Colon (tissue), 2 donors: ENCODE results near the gene EIPR1.
"Not testable (repeated sequence)": the region's sequence is repeated elsewhere in the genome, so short reads cannot be mapped to it uniquely, and the experiment has no call there.

ENCODE experiments used
- FAIRE-seq: peaks from 2 replicates; lab custom pipeline; 2012; peaks lifted over from hg19 to GRCh38; lab: Jason Lieb, UNC
- donor health status: control.
- donor health status: control.

EIPR1 gene

DNA sequence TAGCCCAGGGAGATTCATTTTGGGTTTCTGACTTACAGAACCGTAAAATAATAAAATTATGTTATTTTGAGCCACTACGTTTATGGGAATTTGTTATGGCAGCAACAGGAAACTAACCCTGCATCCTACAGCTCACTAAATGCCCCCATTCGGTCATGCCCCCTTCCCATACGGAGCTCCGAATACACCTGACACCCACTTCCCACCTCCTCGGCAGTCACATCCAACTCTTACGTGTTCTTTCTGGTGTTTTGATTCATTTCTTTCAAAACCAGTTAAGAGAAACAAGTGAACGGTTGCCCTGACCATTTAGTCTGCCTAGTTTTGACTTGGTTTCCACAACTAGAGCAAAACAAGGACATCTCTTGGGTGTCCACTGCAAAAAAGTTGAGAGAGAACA lies 19.7 kb downstream of the EIPR1 start:
- FAIRE-seq: no peak

DNA sequence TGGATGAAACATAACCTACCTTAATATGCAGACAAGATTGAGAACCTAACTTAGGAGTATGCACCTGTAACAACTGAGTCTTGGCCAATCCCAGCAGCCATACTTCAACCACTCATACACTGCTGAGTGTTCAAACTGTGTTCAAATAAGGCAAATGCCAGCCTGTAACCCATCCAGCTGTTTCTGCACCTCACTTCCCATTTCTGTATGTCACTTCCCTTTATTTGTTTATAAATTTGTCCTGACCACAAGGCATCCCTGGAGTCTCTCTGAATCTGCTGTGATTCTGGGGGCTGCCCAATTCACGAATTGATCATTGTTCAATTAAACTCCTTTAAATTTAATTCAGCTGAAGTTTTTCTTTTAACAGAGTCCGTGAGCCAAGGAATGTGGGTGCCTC lies 20.2 kb downstream of the EIPR1 start:
- FAIRE-seq: not testable (repeated sequence)

DNA sequence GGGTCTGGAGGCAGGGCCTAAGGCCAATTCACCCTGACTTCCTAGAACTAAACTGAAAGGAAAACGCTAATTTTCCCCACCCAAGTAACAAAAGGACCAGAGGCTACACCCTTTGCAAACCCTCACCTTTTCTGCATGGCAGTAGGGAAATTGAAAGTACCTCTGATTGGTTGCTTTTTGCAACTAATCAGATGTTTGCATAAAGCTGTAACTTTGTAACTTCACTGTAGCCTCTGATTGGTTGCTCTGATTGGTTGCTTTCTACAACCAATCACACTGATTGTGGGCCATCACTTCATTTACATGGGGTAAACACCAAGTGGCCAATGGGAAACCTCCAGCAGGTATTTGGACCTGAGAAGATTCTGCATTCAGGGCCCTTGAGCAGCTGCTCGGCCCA lies 20.8 kb downstream of the EIPR1 start:
- no peak for FAIRE-seq

DNA sequence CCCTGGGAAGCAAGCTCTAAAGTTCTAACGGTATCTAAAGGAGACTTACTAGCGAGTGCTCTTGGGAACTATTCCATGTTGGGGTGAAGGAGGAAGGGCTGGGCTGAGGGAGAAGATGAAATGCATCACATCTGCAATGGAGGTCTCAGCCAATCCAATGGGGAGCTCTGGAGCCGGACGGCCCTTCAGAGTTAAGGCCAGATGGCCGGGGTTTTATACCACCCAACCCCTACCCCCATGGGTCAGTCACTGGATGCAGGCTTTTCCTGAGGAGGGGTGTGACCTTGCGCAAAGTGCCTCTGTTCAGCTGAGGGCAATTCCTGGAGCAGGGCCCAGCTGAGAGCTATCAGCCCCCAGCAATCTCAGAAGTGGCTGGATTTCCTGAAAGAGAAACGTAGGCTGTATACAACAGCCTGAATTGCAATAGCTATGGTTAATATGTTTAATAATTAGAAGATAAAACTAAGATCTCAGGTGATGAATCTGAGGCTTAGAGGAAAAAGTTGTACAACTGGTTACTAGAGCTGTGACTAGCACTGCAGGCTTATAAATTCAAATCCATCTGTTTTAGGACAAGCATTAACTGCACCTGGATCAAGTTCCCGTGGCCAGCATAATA lies 21.6 kb downstream of the EIPR1 start:
- FAIRE-seq: no peak

DNA sequence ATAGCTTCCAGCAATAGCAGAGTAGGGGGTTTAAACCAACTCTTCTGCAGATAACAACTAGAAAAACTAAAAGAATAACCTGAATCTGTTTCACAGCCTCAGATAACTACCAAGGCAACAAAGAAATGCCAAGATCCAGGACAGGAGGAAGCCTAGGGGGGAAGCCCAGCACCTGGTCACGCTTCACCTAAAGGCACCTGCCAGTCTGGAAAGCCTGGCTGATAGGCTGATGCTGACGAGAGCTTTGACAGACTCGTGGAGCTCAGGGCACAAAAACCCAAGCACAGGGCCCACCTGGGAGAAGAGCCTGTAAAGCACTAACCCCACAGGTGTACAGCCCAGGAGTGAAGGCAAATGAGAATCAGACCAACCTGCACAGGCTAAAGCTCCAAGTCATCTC lies 22.6 kb downstream of the EIPR1 start:
- no peak for FAIRE-seq

DNA sequence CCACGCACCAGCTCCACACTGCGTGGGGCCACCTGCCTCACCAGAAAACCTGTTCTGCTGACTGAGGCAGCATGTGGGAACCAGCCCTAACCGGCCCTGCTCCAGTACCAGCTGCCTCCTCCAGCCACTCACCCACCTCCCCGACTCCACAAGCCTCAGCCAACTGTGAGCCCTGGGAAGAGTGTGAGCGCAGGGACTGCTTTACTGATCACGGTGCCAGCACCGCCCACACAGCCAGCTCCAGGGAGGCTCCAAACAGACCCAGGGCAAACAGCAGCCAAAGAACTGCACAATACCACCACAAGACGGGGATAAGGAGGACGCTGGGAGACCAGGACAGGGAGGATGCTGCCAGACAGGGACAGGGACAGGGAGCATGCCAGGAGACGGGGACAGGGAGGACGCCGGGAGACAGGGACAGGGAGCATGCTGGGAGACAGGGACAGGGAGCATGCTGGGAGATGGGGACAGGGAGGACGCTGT lies 28.4 kb downstream of the EIPR1 start:
- FAIRE-seq: no peak

DNA sequence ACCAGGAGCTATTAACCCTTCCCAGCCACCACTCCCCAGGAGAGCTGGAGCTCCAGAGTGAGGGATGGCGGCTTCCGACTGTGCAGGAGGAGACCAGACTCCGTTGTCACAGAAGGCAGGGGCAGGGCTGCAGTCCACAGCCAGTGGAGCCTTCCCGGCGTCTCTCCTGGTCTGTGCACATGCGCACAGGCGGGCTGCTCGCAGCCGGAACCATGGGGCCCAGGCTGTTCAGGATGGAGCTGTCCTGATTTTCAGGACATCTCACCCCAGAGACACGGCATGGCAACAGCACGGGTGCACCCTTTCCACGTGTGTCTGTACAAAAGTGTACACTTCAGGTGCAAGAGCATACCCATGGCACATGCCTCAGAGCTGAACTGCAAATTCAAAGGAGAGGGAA lies 28.9 kb downstream of the EIPR1 start:
- FAIRE-seq: no peak

DNA sequence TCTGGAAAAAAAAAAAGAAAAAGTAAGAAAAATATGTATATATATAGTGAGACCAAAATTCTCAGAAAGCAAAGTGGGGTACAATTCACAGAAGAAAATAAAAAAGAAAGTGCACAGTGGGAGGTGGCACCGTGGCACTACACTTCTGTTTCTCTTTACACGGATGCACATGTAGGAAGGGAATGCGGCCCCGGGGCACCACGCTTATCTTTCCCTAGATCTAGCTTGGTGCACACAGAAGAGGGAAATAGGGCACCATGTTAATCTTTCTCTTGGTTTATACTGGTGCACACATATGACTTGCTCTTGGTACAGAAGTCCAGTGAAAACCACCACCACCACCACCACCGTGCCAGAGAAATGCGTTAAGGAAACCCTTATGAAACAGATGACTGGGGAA lies 32.0 kb downstream of the EIPR1 start:
- FAIRE-seq: no peak

DNA sequence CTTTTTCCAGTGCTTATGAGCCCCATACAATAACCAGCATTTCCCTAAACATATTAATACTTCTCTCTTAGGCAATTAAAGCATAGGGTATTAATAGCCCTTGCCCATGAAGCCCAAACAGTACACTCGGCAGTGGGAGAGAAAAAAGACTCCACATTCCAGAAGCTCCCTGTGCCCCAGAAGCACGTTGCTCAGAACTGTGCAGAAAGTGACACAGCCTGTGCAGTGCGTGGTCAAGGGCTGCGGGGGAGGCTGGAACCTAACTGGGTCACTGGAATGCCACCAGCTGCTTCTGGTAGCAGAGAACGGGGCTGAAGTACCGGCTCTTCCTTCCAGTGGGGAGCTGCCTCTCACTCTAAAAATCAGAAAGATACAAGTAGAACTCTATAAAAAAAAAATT lies 32.7 kb downstream of the EIPR1 start:
- no peak for FAIRE-seq

DNA sequence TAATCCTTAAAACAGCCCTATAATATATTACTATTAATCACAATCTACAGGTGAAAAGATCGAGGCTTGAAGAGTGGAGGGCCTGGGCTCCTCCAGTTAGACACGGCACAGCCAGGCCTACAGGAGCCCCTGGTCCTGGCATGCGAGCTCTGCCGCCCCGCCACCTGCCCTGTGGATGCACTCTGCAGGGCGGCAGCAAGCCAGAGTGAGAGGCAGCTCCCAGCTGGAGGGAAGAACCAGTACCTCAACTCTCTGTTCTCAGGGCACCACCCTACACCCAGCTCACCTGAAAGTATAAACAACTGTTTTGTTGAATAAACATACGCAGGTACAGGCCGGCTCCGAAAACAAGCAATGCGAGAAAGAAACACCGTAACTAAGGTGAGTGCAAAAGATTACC lies 34.6 kb downstream of the EIPR1 start:
- FAIRE-seq: no peak

DNA sequence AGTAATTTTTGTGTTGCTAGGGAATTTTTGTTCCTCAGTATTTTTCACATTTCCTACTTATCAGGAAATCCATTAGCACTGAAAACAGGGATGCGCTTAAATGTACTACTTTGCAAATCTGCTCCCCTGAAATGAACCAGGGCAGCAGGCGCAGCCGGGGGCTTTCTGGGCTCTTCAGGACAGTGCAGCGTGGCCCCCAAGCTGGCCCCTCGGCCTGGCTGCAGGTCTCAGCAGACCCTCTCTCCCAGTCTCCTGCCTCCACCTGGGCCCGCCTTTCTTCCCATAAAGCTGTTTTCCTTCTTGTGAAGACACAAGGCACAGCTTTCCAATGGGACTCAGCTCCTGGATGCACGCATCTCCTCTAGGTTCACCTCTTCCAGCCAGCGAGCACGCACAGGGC lies 35.3 kb downstream of the EIPR1 start:
- FAIRE-seq: no peak

DNA sequence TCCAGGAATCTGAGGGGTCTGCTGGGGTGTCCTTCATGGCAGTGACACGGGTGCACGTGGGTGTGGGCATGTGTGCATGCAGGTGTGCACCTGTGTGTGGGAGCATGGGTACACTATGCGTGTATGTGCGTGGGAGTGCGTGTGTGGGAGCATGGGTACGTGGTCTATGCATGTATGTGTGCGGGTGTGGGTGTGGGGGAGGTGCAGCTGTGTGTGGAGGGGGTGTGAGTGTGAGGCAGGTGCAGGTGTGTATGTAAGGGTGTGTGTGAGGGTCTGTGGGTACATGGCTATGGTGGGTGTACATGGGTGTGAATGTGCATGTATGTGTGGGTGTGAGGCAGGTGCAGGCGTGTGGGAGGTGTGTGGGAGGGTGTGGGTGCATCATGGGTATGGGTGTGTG lies 36.3 kb downstream of the EIPR1 start:
- no peak for FAIRE-seq

DNA sequence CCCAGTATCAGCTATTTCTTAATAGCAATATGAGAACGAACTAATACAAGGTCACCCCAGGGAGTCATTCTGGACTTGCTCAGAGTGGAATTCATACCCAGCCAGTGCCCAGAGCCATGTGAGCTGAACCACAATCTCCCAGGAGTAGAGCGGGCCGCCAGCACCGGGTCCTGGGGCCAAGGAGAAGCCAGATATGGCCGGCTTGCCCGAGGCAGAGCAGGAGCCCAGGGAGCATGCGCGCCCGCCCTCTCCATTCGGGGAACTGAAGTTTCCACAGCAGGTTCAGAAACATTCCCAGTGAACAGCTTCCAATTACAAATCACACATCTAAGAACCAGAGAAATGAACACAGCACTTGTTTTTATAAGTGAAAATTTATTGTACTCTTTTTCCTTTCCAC lies 37.5 kb downstream of the EIPR1 start:
- no peak for FAIRE-seq

DNA sequence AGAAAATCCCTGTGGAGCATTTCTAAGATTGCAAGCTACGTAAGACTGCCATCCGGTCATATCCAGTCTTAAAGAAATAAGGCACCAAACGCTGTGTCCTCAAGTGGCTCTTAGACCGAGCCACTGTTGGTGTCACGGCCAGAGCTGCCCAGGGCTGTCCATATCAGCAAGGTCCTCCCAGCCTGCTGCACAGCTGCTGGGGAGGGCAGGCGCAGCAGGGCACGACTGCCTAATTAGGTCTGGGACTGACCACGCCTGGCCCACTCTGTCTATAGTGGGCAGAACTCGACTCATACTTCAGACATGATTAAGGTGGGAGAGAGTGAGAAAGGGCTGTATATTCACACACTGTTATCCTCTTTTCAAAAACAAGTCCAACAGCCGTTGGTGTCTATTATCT lies 39.3 kb downstream of the EIPR1 start:
- FAIRE-seq: no peak

DNA sequence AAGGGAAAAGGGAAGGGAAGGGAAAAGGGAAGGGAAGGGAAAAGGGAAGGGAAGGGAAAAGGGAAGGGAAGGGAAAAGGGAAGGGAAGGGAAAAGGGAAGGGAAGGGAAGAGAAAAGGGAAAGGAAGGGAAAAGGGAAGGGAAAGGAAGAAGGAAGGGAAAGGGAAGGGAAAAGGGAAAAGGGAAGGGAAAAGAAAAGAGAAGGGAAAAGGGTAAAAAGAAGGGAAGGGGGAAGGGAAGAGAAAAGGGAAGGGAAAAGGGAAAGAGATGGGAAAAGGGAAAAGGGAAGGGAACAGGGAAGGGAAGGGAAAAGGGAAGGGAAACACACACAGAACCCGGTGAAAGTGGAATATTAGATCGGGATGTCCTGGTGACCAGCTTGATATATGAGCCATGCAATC lies 40.8 kb downstream of the EIPR1 start:
- FAIRE-seq: no peak

DNA sequence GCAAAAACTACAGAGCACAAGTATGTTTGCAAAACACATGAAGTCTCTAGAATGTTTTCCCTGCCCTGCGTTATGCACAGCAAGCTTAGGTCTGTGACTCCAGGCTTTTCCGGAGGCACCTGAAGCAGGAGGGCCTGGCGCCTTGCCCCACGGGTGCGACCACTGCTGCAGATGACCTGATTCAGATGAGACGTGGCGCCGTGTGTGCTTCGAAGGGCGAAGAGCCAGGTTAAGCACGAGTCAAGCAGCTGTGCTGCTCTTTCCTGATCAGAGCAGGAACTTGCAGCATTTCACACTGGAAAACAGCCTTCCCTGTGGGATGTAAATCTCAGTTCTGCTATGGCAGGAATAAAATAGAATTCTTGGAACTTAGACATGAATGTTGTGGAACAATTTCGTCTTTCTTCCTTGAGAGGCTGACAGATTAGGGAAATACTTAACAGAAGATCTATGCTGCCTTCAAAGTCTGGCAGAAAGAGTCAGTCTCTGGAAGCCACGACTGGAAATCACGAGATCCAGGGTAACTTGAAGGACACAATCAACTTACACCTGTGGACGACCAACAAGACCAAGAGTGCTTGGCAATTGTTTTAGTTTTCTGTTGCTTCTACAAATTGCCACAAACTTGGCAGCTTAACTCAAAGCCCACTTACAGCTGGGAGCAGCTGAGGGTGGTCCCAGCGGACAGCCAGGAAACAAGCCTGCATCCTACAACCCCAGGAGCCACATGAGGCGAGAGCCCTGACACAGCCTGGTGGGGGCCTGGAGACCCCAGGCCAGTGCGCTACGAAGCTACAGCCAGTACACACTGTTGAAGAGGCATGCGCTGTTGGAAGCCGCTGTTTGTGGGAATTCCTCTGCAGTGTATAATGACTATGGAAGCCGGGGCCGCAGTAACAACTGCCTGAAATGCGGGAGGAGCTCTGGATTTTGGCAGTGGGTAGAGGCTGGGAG lies 42.9 kb downstream of the EIPR1 start:
- no peak for FAIRE-seq

DNA sequence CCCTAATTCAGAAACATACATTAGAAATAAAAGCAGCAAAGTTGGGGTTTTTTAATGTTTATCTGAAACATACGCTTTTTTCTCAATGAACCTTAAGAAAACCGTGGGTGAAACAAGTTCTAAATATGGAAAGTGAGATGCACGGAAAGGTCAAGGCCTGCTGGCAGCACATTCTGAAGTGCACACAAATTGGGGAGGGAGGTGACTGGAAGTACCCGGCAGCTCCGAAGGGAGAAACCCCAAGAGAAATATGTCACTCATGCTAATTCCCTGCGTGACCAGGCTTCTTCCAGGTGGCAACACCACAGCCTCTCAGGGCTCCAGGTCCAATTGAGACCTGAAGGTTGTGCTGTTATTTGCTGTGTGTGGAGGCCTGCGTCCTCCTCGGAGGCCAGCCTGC lies 45.5 kb downstream of the EIPR1 start:
- FAIRE-seq: no peak

DNA sequence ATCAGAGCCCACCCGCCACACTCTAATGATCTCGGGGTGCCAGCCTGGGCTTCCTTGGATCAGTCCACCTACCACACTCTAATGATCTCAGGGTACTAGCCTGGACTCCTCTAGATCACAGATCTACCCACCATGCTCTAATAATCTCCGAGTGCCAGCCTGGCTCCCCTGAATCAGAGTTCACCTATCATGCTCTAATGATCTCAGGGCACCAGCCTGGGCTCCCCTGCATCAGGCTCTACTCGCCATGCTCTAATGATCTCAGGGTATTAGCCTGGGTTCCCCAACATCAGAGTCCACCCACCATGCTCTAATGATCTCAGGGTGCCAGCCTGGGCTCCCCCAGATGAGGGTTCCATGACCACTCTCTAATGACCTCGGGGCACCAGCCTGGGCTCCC lies 48.1 kb downstream of the EIPR1 start:
- no peak for FAIRE-seq

DNA sequence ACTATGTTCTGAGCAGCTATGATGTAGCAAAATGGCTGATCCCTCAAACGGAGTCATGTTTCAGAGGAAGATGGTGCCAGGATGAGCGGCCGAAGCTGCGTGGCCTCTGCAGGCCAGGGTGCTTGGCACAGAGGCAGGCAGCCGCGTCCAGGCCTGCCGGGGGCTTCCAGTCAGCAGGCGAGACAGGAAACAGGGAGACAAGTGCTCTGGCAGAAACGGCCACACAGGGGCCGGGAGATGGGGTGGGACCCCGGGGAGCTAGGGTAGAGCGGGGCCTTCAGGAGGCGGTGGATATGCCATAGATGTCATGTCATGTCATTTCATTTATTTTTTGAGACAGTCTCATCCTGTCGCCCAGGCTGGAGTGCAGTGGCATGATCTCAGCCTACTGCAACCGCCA lies 50.7 kb downstream of the EIPR1 start:
- FAIRE-seq: no peak

DNA sequence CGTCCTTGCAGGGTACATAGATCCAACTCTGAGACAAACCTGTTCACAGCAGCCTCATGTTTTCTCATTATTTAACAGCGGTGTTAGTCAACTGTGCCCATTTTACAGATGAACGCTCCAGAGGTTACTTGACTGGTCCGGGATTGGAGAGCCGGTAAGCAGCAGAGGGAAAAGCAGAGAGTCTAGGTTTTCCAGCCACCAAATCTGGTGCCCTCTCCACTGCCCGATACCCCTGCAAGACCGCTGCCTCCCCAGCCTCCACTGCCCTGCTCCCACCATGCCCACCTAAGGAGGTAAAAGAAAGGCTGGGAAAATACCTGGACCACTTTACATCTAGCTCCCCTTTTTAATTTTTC lies 51.5 kb downstream of the EIPR1 start:
- FAIRE-seq: no peak

DNA sequence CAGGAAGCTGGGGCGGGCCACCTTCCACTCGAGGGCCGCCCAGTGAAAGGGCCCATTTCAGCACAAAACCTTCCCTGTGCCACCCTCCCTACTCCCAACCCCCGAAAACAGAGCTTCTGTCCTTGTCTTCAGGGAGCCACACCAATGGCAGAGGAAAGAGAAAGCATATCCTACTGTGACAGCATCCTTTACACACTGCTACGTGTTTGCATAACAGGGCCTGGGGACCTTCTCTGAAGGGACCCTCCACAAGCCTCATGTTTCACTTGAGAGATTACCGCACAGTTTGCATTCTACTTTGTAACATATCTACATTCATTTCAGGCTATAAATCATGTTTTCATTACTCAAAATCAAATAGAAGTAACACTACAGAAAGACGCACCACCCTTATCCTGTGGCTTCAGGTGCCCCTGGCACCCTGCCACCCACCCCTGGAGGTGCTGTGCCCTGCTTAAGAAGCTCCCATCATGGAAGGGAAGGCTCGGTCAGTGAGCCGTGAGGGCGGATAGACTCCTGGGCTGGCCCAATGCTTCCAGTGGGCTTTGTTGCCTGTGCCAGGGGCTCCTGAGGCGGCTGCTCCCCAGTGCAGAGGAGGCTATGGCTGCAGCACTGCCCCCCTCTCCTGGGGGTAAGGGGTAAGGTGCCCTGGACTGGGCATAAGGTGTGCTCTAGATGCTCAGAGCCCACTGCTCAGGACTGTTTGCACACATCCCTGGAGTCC lies 52.0 kb downstream of the EIPR1 start:
- no peak for FAIRE-seq

DNA sequence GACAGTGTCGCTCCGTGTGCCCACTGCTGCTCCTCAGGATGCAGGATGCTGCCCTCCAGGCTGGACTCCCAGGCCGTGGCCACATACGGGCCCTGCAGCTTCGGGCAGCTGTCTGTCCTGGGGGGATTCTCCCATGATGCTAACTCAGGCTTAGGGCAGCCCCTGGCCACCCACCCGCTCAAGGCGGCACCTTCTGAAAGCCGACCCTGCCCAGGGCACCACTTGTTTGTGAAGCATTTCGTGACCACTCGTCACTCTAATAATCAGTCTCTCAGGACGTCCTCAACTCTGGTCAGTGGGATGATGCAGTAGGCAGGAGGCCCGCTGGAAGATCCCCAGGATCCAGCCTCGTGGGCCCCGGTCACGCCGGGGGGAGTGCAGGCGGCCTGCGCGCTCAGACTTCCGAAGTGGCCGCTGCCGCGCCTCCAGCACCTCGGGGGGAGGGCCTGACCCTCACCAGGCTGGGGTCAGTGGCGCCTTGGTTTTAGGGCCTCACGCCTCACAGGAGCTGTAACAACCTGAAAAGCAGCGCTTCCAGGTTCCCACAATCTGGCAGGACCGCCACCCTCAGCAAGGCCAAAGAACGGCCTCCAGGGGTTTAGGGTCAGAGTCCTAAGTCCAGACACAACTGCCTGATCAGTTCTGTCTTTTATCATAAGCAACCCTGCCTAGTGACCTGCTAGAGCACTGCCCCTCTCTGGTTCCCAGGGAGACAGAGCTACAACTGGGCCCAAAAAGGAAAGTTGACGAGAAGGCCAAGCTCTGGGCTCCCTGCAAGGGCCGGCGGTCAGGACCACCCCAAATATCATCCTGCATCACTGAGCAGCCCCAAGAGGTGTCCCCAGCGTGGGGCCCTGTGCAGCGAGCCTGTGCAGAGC lies 53.0 kb downstream of the EIPR1 start:
- no peak for FAIRE-seq
